Suprapubic skin (tissue), 4 donors: Measurements from ENCODE around the gene SACM1L. TPM values are rescaled to one million over a fixed set of nuclear protein-coding genes. Genes with fewer than 3 reads are reported as not detected.

Experiments
- DNase-seq, 2 donors: peaks; one replicate each; pipeline ENCODE4 v3.0.0-alpha.2; 2019; ENCODE audit warnings: low spot score in 2 of 2
- H3K27ac ChIP-seq: fragments of 200-600 bp; sonication (generic); one replicate; pipeline ENCODE4 v1.5.1; 2019
- H3K27me3 ChIP-seq: fragments of 200-600 bp; sonication (generic); one replicate; pipeline ENCODE4 v1.5.1; 2019
- H3K36me3 ChIP-seq: fragments of 200-600 bp; sonication (generic); one replicate; pipeline ENCODE4 v1.5.1; 2019
- H3K4me1 ChIP-seq: fragments of 200-600 bp; sonication (generic); one replicate; pipeline ENCODE4 v1.5.1; 2019
- H3K4me3 ChIP-seq: fragments of 200-600 bp; sonication (generic); one replicate; pipeline ENCODE4 v1.5.1; 2019; ENCODE audit warnings: mild to moderate bottlenecking
- H3K9me3 ChIP-seq: fragments of 200-600 bp; sonication (generic); one replicate; pipeline ENCODE4 v1.5.1; 2019
- CTCF ChIP-seq, 2 donors: fragments of 200-600 bp in 1 of 2; fragments of 450-650 bp in 1 of 2; sonication (generic) in 1 of 2; IDR thresholded peaks; one replicate each; pipeline ENCODE4 v1.5.1; 2016 to 2019; ENCODE audit warnings: antibody characterized with exemption in 2 of 2, mild to moderate bottlenecking in 1 of 2, moderate library complexity in 1 of 2
- EP300 ChIP-seq: sonication (generic); formaldehyde crosslinking; IDR thresholded peaks from one replicate; pipeline ENCODE4 v1.6.1; 2017; ENCODE audit warnings: antibody characterized with exemption
- POLR2A ChIP-seq, 2 donors: fragments of 450-650 bp; IDR thresholded peaks; one replicate each; pipeline ENCODE4 v1.6.1; 2017; ENCODE audit warnings: antibody characterized with exemption in 2 of 2, mild to moderate bottlenecking in 2 of 2, moderate library complexity in 2 of 2
- POLR2AphosphoS5 ChIP-seq, 3 donors: sonication (generic); formaldehyde crosslinking; IDR thresholded peaks; one replicate each; pipeline ENCODE4 v1.6.1; 2017; ENCODE audit warnings: antibody characterized with exemption in 3 of 3
- WGBS: methylation state at CpG from one replicate; pipeline ENCODE4 v1.1.5; 2018; 5-methylcytosine and 5-hydroxymethylcytosine counted together
- total RNA-seq, 4 donors: library from RNA; depleted of rRNA; stranded (reverse); fragments of >200 nt; gene quantifications; one replicate each; pipeline ENCODE4 v1.1.0, GENCODE V29; 2016

The SACM1L gene
- total RNA-seq, 4 donors from 2014 or later, result 22.8 to 48.9 (median 31.2) TPM

- no peak for TF ChIP-seq CTCF (IDR thresholded peaks at IDR 0.05)
- TF ChIP-seq EP300, result no peak
- TF ChIP-seq POLR2AphosphoS5 (IDR thresholded peaks at IDR 0.05), result no peak
- TF ChIP-seq POLR2A (IDR thresholded peaks at IDR 0.05), result no peak
- H3K4me1 ChIP-seq, result no peaks in the 10 kb centered on the region
- no peak overlapping the region for H3K4me3 ChIP-seq
- no peak for DNase-seq
- H3K9me3 ChIP-seq, result no peaks in the 10 kb centered on the region
- H3K27ac ChIP-seq, result no peak overlapping the region
- H3K36me3 ChIP-seq, result peaks cover 54% of the 10 kb centered on the region
- no peaks in the 10 kb centered on the region for H3K27me3 ChIP-seq
- WGBS, result 97% methylated on average over 4 of the region's 4 CpGs
Measured at GRCh38 chr3:45711931-45712330, 22.7 kb downstream of the SACM1L start.

GRCh38 chr3:45712434-45713110, 23.4 kb downstream of the SACM1L start:
- H3K4me3 ChIP-seq, result no peak overlapping the region
- peaks cover 49% of the 10 kb centered on the region for H3K36me3 ChIP-seq
- H3K27ac ChIP-seq, result no peak overlapping the region
- H3K4me1 ChIP-seq, result no peaks in the 10 kb centered on the region
- WGBS, result 90% methylated on average over 7 of the region's 7 CpGs
- no peak for DNase-seq
- no peaks in the 10 kb centered on the region for H3K27me3 ChIP-seq
- H3K9me3 ChIP-seq, result no peaks in the 10 kb centered on the region
- no peak for TF ChIP-seq POLR2AphosphoS5 (IDR thresholded peaks at IDR 0.05)
- TF ChIP-seq EP300, result no peak
- no peak for TF ChIP-seq POLR2A (IDR thresholded peaks at IDR 0.05)
- no peak for TF ChIP-seq CTCF (IDR thresholded peaks at IDR 0.05)

DNA sequence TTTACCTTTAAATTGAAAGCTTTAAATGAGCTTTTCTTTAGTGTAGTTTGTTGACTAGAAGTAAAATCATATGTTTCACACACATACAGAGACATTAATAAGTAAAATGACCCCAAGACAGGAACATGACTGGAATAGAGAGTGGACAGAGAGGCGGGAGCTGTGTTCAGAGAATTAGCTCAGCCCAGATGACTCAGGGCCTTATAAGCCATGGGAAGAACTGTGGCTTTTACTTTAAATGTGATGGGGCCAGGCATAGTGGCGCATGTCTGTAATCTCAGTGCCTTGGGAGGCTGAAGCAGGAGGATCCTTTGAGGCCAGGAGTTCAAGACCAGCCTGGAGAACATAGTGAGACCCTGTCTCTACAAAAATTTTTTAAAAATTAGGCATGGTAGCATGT, 26.7 kb downstream of the SACM1L start:
- no peaks in the 10 kb centered on the region for H3K27me3 ChIP-seq
- H3K36me3 ChIP-seq, result peaks cover 41% of the 10 kb centered on the region
- no peak overlapping the region for H3K27ac ChIP-seq
- TF ChIP-seq EP300 (no peak), POLR2AphosphoS5 (IDR thresholded peaks at IDR 0.05) (no peak), POLR2A (IDR thresholded peaks at IDR 0.05) (no peak), CTCF (IDR thresholded peaks at IDR 0.05) (no peak)
- WGBS, result 99% methylated on average over 2 of the region's 2 CpGs
- no peaks in the 10 kb centered on the region for H3K4me1 ChIP-seq
- no peaks in the 10 kb centered on the region for H3K9me3 ChIP-seq
- DNase-seq, result no peak
- no peak overlapping the region for H3K4me3 ChIP-seq

DNA sequence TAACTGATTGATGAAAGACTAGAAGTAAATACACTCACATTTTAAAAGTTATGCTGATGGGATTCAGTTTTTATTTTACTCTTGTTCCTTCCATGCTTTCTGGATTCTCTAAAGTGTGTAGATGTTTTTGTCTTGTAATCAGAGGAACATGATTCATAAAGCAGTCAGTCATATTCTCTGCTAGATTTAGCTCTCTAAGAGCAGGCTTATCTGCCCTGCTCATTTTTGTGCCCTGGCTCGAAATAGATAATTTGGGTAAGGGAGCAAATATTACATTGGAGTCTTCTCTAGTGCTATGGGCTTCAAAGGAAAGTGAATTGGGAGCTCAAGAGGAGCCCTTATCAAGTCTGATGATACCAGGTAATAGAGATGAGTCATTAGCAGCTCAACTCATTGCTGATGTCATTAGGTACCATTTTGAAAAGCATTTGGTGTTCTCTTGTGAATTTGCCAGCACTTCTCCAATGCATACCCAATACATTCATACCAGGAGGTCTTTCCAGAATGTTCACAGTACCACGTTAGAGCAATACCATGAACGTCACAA, 27.7 kb downstream of the SACM1L start:
- TF ChIP-seq POLR2A (IDR thresholded peaks at IDR 0.05) (no peak), EP300 (no peak), CTCF (IDR thresholded peaks at IDR 0.05) (no peak), POLR2AphosphoS5 (IDR thresholded peaks at IDR 0.05) (no peak)
- H3K4me3 ChIP-seq, result no peak overlapping the region
- no peaks in the 10 kb centered on the region for H3K9me3 ChIP-seq
- DNase-seq, result no peak
- no peaks in the 10 kb centered on the region for H3K4me1 ChIP-seq
- H3K36me3 ChIP-seq, result peaks cover 37% of the 10 kb centered on the region
- H3K27me3 ChIP-seq, result no peaks in the 10 kb centered on the region
- 97% methylated on average over 3 of the region's 3 CpGs for WGBS
- no peak overlapping the region for H3K27ac ChIP-seq

DNA sequence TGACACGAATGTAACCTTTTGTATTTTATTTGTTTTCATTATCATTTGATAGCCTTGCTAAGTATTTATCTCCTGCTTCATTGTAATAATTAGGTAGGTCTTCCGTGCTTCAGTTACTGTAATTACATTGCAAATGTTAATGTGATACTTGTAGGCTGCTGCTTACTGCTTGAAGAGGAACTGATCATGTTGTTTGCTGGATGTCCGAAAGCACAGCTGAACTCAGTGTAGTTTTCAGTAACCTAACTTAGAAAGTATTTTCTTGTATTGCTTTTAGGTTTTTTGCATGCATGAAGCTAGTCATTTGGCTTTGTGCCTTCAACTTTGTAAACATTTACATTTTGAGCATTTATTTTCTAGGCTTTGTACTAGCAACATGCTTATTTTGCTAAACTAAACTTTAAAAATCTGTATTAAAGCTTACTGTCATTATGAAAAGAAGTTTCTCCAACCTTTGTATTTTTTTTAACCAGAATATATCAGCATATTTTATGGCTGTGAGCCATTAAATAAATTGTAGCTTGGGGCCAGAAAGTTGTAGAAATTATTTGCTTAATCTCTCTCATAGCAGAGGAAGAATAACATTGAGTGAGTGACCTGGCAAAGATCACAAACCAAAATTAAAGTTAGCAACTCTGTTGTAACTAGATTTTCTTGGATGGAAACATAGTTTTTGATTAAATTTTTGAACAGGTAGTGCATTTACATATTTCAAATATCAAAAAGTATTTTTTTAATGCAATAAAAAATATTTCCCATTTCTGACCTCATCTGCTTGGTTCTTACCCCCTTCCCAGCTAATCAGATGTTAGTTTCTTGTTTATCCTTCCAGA, 30.7 kb downstream of the SACM1L start:
- no peaks in the 10 kb centered on the region for H3K27me3 ChIP-seq
- H3K4me1 ChIP-seq, result no peaks in the 10 kb centered on the region
- H3K4me3 ChIP-seq, result no peak overlapping the region
- TF ChIP-seq EP300, result no peak
- no peak for TF ChIP-seq POLR2A (IDR thresholded peaks at IDR 0.05)
- TF ChIP-seq POLR2AphosphoS5 (IDR thresholded peaks at IDR 0.05), result no peak
- TF ChIP-seq CTCF (IDR thresholded peaks at IDR 0.05), result no peak
- no peak overlapping the region for H3K27ac ChIP-seq
- peaks cover 41% of the 10 kb centered on the region for H3K36me3 ChIP-seq
- 78% methylated on average over 3 of the region's 3 CpGs for WGBS
- no peak for DNase-seq
- no peaks in the 10 kb centered on the region for H3K9me3 ChIP-seq
